ENCODE results near the gene FYCO1.

DNA sequence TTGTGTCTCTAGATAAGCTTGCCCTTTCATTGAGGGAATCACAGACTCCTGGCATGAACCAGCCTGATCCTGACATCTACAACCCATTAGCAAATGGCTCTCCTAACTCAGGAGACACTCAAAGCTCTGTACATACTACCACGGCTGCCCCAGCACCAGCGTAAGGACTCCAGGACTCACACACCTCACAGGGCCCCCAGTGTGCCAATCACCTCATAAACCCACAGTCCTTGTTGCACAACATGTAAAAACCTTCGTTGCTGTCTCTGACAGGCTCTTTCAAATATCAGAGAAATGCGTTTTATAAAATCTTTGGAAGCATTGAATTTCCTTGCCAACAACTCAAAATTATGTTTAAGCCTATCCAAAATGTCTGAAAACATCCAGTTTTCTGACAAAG lies 7.3 kb downstream of the FYCO1 start:
- TF ChIP-seq, protein P1, sequence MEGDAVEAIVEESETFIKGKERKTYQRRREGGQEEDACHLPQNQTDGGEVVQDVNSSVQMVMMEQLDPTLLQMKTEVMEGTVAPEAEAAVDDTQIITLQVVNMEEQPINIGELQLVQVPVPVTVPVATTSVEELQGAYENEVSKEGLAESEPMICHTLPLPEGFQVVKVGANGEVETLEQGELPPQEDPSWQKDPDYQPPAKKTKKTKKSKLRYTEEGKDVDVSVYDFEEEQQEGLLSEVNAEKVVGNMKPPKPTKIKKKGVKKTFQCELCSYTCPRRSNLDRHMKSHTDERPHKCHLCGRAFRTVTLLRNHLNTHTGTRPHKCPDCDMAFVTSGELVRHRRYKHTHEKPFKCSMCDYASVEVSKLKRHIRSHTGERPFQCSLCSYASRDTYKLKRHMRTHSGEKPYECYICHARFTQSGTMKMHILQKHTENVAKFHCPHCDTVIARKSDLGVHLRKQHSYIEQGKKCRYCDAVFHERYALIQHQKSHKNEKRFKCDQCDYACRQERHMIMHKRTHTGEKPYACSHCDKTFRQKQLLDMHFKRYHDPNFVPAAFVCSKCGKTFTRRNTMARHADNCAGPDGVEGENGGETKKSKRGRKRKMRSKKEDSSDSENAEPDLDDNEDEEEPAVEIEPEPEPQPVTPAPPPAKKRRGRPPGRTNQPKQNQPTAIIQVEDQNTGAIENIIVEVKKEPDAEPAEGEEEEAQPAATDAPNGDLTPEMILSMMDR (conservative IDR thresholded peaks at IDR 0.05; ENCODE audit: low read length), result no peak
- TF ChIP-seq EZH2phosphoT487 (IDR thresholded peaks at IDR 0.05; ENCODE audit: borderline replicate concordance, low read depth, low read length), result no peak

All from OCI-LY7 (cell line).